Measurements from ENCODE around the gene ITGAV. TPM values are rescaled to one million over a fixed set of nuclear protein-coding genes. Genes with fewer than 3 reads are reported as not detected.

Gene ITGAV
- total and polyA plus RNA-seq, 4 donors: 6.6 to 31.3 (median 12.0) TPM

- H3K36me3 ChIP-seq (ENCODE audit: control insufficient read depth in 4 of 4, insufficient read depth in 3 of 4, low read depth in 1 of 4, low read length in 3 of 4): no peaks in the 10 kb centered on the region
- peaks cover 0 to 4% (median 3%) of the 10 kb centered on the region in 4 donors for H3K27me3 ChIP-seq (ENCODE audit: control insufficient read depth in 4 of 4, insufficient read depth in 4 of 4, low read length in 3 of 4)
- no peaks in the 10 kb centered on the region for H3K9me3 ChIP-seq (ENCODE audit: control insufficient read depth in 4 of 4, low read length in 3 of 4)
- no peak overlapping the region for H3K27ac ChIP-seq (ENCODE audit: low read depth in 1 of 2, low read length in 2 of 2)
- H3K4me3 ChIP-seq (ENCODE audit: low read depth in 1 of 3, low read length in 3 of 3): no peak overlapping the region
- peaks cover 3 to 12% (median 7%) of the 10 kb centered on the region in 4 donors for H3K4me1 ChIP-seq (ENCODE audit: control insufficient read depth in 4 of 4, insufficient read depth in 4 of 4, low read length in 3 of 4)
- no peak overlapping the region for H3K9ac ChIP-seq (ENCODE audit: low read depth in 1 of 2, low read length in 2 of 2)
- no peak for DNase-seq (ENCODE audit: low spot score)
- TF ChIP-seq SP1 (IDR thresholded peaks at IDR 0.05) (no peak), FOXA1 (IDR thresholded peaks at IDR 0.05) (no peak), CTCF (IDR thresholded peaks at IDR 0.05; ENCODE audit: low read depth, low read length, missing input control) (no peak), NR2F2 (IDR thresholded peaks at IDR 0.05) (no peak), EGR1 (IDR thresholded peaks at IDR 0.05; ENCODE audit: low read depth in 2 of 2) (no peak), MAX (IDR thresholded peaks at IDR 0.05) (no peak), YY1 (IDR thresholded peaks at IDR 0.05) (no peak), RAD21 (IDR thresholded peaks at IDR 0.05) (no peak), JUND (IDR thresholded peaks at IDR 0.05) (no peak), FOXA2 (IDR thresholded peaks at IDR 0.05) (no peak), RXRA (IDR thresholded peaks at IDR 0.05) (no peak), TAF1 (conservative IDR thresholded peaks at IDR 0.05) (no peak), HNF4A (conservative IDR thresholded peaks at IDR 0.05) (no peak), GABPA (IDR thresholded peaks at IDR 0.05 in 1 of 2, conservative IDR thresholded peaks at IDR 0.05 in 1 of 2) (no peak)
Observed at GRCh38 chr2:186691231-186691630, 101.4 kb downstream of the ITGAV start.

- TF ChIP-seq CTCF (IDR thresholded peaks at IDR 0.05; ENCODE audit: low read depth, low read length, missing input control) (no peak), RXRA (IDR thresholded peaks at IDR 0.05) (no peak), EGR1 (IDR thresholded peaks at IDR 0.05; ENCODE audit: low read depth in 2 of 2) (no peak), TAF1 (conservative IDR thresholded peaks at IDR 0.05) (no peak), HNF4G (IDR thresholded peaks at IDR 0.05) (no peak), GABPA (IDR thresholded peaks at IDR 0.05 in 1 of 2, conservative IDR thresholded peaks at IDR 0.05 in 1 of 2) (no peak), NR2F2 (IDR thresholded peaks at IDR 0.05) (no peak)
- Histone ChIP-seq H3K9me3 (ENCODE audit: control insufficient read depth in 4 of 4, low read length in 3 of 4) (no peaks in the 10 kb centered on the region), H3K4me3 (ENCODE audit: low read depth in 1 of 3, low read length in 3 of 3) (no peak overlapping the region), H3K4me1 (ENCODE audit: control insufficient read depth in 4 of 4, insufficient read depth in 4 of 4, low read length in 3 of 4) (peaks cover 3 to 12% (median 7%) of the 10 kb centered on the region in 4 donors), H3K27ac (ENCODE audit: low read depth in 1 of 2, low read length in 2 of 2) (no peak overlapping the region), H3K36me3 (ENCODE audit: control insufficient read depth in 4 of 4, insufficient read depth in 3 of 4, low read depth in 1 of 4, low read length in 3 of 4) (no peaks in the 10 kb centered on the region), H3K27me3 (ENCODE audit: control insufficient read depth in 4 of 4, insufficient read depth in 4 of 4, low read length in 3 of 4) (peaks cover 0 to 4% (median 3%) of the 10 kb centered on the region in 4 donors), H3K9ac (ENCODE audit: low read depth in 1 of 2, low read length in 2 of 2) (no peak overlapping the region)
- no peak for DNase-seq (ENCODE audit: low spot score)
- WGBS: 95% methylated on average over 5 of the region's 5 CpGs
Observed at GRCh38 chr2:186691900-186692299, 102.0 kb downstream of the ITGAV start.

GRCh38 chr2:186693446-186693832 is 103.6 kb downstream of the ITGAV start:
- Histone ChIP-seq H3K27ac (ENCODE audit: low read depth in 1 of 2, low read length in 2 of 2) (no peak overlapping the region), H3K36me3 (ENCODE audit: control insufficient read depth in 4 of 4, insufficient read depth in 3 of 4, low read depth in 1 of 4, low read length in 3 of 4) (no peaks in the 10 kb centered on the region), H3K27me3 (ENCODE audit: control insufficient read depth in 4 of 4, insufficient read depth in 4 of 4, low read length in 3 of 4) (peaks cover 0 to 4% (median 3%) of the 10 kb centered on the region in 4 donors), H3K9ac (ENCODE audit: low read depth in 1 of 2, low read length in 2 of 2) (no peak overlapping the region), H3K4me3 (ENCODE audit: low read depth in 1 of 3, low read length in 3 of 3) (peak overlapping the region in 2 of 3 donors; percentile 61 to 67), H3K9me3 (ENCODE audit: control insufficient read depth in 4 of 4, low read length in 3 of 4) (no peaks in the 10 kb centered on the region), H3K4me1 (ENCODE audit: control insufficient read depth in 4 of 4, insufficient read depth in 4 of 4, low read length in 3 of 4) (peaks cover 3 to 12% (median 7%) of the 10 kb centered on the region in 4 donors)
- DNase-seq (ENCODE audit: low spot score): no peak
- TF ChIP-seq MAX (IDR thresholded peaks at IDR 0.05): no peak
- TF ChIP-seq REST (IDR thresholded peaks at IDR 0.05): no peak
- no peak for TF ChIP-seq NR2F2 (IDR thresholded peaks at IDR 0.05)
- TF ChIP-seq YY1 (IDR thresholded peaks at IDR 0.05): no peak
- TF ChIP-seq SP1 (IDR thresholded peaks at IDR 0.05): no peak
- TF ChIP-seq RAD21 (IDR thresholded peaks at IDR 0.05): no peak
- TF ChIP-seq RXRA (IDR thresholded peaks at IDR 0.05): no peak
- 39% methylated on average over 7 of the region's 7 CpGs for WGBS

Data from liver (tissue), 9 donors.